Epidermal melanocyte (primary cell): ENCODE measurements around the gene SIK3.
"Not testable (repeated sequence)": the region's sequence is repeated elsewhere in the genome, so short reads cannot be mapped to it uniquely, and the experiment has no call there.

ENCODE experiments used
- DNase-seq: peaks from one replicate; pipeline ENCODE4 v3.0.0; 2011; ENCODE audit warnings: low spot score; ENCODE audit not compliant: insufficient read length

The SIK3 gene

GRCh38 chr11:116827461-116827860, 270.8 kb downstream of the SIK3 start:
- no peak for DNase-seq

DNA sequence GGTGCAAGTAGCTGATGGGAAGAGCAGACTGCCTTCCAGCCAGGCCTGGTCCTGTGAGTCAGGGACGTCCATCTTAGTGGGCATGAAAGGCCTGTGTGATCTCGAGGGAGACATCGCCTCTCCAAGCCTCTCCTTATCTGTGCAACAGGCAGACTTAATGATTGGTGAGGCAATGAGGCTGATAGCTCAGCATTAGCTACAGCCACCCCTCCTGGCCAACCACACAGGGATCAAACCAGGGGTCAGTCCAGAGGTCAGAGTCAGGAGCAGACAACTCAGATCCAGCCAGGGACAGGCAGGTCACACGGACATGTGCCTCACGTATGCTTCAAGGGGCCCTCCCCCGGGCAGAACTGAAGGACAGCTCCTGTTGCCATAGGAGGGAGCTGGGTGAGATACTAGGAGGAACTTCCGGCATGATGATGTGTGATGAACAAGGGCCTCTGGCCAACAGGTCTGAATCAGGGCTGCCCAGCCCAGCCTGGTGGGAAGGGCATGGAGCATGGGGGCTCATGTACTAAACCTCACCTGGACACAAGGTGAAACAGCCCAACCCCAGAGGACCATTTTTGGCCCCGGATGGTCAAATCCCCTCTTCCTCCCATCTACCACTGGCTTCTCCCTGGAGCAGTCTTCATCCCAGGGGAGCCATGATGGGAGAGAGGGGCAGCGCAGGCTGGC, 271.3 kb downstream of the SIK3 start:
- no peak for DNase-seq

- DNase-seq, result no peak
These were observed 272.1 kb downstream of the SIK3 start for GRCh38 chr11:116825854-116826750.

GRCh38 chr11:116825434-116825833, 272.8 kb downstream of the SIK3 start:
- DNase-seq, result no peak

DNA sequence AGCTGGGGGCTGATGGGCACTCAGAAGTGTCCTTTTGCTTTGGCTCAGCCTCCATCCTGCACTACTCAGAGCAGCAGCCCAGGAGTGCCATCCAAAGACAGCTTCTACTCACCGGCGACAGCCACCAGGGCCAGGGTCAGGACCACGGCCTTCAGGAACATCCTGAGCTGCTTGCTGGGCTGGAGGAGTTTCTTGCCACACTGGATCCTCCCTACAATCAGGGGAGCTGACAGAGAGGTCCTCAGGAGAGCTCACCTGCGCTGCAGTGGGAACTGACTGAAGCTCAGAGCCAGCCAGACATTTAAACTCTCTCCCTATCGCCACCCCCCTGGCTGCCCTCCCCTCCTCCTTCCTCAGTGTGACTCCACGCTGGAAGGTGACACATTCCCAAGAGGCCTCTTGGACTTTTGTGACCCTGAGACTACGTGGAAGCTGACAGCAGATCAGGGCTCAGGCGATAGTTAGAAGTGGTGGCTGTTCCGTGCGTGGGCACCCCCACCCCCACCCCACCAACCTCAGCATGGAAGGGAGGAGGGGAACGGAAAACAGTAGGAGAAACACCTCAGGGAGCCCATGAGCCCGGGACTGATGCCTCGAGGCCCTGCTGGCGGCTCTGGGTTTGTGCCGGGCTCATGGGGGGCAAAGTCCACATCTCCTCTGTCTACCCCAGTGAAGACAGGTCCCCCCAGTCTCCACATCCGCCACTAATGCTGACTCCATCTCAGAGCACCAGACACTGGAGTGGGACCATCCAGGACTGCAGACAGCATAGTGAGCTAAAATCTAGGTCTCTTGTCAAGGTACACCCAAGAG, 275.0 kb downstream of the SIK3 start, which contains the start of gene APOA4:
Gene APOA4, minus strand, starts transcription at position 274 of the 813 bp plus-strand sequence. Its CDS starts 113 bp downstream, at position 161.
- no peak for DNase-seq

DNA sequence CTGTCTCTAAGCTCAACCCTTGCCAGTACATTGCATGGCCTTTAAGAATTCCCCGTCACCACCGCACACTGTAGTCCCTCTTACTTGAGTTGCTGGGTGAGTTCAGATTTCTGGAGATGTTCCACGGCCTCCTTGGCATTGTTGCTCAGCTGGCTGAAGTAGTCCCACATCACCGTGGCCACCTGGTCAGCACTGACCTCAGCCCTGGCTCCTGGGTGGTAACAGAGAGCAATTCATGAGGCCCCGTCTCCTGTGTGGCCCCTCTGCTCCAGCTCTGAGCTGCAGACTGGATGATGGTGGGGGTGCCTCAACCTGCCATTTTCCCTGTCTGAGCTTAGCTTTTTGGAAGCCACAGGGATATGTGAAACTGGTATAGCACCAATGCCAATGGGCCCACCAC, 275.7 kb downstream of the SIK3 start:
- DNase-seq, result no peak

DNA sequence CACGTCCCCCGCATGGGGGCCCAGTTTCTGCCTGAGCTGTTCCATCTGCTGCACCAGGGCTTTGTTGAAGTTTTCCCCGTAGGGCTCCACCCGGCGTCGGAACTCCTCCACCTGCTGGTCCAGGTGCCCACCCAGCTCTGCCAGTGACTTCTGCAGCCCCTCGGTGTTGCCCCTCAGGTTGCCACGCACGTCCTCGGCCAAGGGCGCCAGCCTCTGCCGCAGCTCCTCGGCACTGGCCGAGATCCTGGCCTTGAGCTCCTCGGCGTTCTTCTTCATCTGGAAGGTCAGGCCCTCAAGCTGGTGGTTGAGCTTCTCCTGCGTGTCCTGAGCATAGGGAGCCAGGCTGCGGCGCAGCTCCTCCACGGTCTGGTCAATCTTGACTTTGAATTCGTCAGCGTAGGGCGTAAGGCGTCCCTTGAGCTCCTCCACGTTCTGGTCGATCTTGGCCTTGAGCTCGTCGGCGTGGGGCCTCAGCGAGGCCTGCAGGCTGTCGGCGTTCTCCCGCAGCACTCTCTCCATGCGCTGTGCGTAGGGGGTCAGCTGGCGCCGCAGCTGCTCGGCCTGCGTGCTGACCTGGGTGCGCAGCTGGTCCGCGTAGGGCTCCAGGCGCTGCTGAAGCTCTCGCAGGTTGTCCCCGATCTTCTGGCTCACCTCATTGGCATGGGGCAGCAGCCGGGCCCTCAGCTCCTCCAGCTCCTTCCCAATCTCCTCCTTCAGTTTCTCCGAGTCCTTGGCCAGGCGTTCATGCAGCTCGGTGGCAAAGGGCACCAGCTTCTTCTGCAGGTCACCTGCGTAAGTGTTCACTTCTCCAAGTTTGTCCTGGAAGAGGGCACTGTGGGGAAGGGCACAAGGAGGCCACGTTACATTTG, 276.9 kb downstream of the SIK3 start:
- no peak for DNase-seq

DNA sequence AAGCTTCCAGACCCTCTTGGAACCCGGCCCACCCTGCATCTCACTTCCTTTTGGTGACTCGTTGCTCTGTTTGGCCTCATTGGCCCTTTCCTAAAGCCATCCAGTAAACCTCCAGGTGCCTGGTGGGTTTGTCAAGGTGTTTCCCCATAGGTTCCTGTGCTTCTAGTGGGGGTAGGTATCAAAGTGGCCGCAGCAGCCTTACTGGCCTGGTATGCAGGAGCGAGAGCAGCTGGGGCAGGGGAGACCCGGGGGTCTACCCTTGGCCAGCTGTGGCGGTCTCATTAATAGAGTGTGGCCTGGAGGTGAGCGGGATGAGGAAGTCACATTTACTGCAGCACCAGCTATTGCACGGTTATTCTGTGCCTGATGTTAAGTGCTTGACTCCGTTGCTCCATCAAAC, 279.2 kb downstream of the SIK3 start:
- no peak for DNase-seq

DNA sequence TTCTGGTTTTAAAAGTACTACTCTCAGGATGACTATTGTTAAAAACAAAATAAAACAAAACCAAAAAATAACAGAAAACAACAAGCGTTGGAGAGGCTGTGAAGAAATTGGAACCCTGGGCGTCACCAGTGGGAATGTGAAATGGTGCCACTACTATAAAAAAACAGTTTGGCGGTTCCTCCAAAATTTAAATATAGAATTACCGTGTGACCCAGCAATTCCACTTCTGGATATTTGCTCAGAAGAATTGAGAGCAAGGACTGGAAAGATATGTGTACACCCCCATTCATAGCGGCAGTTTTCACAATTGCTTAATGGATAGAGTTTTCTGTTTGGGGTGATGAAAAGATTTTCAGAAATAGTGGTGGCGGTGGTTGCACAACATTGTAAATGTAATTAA, 283.7 kb downstream of the SIK3 start:
- DNase-seq, result no peak

DNA sequence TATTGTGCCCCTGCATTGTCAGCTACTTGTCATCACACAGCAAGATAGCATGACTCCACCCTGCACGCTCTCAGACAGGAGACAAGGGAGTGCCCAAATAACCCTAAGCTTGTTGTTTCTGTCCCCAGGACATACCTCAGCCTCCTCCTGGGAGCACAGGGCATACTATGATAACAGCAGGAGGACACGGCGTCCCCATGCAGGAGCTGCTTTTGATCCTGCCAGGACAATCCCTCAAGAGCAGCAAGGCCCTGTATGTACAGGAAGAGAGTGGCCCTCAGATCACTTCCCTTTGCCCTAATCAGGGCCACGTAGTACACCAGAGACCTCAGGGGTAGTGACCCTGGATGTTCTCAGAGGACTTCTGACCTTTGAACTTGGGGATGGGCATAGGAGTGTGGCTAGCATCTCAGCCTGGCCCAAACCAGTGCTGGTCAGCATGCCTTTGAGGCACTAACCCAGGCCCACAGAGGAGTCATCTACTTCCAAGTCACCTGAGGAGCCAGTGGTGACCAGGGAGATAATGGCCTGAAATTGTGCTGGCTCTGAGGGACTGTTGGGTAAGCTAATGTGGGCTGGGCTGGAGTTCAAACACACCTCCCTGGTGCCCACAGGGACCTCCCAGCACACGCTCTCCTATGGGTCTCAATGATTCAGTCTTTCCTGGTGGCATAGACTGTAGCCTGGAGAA, 284.3 kb downstream of the SIK3 start:
- DNase-seq, result no peak

DNA sequence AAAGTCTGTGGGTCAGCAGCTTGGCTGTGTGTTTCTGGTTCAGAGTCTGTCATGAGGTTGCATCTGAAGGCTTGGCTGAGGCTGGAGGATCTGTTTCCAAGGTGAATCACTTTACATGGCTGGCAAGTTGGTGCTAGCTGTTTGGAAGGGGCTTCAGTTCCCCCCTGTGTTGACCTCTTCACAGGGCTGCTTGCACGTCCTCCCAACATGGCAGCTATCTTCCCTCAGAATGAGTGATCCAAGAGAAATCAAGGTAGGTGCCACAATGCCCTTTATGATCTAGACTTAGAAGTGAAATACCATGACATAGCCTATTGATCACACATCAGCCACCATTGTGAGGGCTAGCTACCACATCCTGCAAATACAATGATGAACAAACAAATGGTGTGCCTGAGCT, 285.1 kb downstream of the SIK3 start:
- no peak for DNase-seq

DNA sequence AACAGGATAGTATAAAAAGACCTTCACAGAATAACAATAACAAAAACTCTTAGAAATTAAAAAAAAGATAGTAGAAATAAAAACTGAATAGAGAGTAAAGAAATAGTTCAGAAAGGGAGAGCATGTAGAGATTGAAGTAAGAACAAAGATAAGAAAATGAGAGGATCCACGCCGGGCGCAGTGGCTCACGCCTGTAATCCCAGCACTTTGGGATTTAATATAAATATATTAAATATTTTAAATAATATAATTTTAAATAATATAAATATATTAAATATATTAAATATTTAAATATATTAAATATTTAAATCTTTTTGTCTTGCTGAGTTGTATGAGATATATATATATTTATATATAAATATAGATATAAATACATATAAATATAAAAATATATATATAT, 286.1 kb downstream of the SIK3 start:
- DNase-seq, result no peak

DNA sequence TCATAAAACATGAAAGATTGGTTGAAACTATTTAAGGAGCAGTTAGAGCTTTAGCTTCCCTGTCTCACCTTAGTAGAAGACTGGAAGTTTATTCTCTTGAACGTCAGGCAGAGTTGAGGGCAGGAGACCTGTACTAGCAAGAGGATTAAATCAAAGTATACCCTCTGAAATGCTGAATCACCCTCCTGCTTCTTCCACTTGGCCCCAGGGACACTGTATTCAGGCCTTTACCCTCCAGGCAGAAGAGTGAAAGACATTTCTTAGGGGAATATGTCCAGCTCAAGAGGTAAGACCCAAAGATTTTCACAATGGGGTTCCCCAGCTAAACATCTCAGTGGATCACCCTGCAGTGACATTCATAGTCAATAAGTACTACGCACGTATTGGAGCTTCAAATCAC, 287.0 kb downstream of the SIK3 start:
- no peak for DNase-seq

- DNase-seq, result no peak
These were observed 289.7 kb downstream of the SIK3 start for GRCh38 chr11:116808262-116809175.

DNA sequence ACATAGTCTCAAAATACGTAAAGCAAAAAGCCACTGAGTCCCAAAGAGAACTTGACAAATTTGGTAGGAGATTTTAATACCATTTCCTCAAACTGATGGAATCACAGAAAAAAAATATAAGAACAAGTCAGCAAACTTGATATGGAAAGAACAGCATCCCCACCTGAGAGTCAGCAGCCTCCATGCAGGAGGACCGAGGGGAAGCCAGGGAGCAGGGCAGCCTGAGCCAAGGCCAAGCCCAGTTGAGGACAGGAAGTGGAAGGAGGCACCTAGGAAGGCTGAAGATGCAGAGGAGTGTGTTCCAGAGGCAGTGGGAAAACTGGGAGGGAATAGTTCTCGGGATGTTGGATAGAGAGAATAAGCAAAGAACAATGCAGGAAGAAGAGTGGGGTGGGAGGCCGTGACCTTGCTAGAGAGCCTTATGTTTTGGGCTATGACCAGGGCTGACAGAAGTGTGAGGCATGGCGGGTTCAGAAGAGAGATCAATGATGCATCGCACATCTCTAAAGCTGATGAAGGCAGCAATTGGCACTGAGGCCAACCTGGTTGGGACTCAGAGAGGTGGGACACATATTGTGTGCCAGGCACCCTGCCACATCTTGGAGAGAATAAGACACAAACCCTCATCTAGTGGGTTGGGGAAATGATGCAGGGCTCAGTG, 290.5 kb downstream of the SIK3 start:
- no peak for DNase-seq

- no peak for DNase-seq
These were observed 294.2 kb downstream of the SIK3 start for GRCh38 chr11:116804001-116804400.

- DNase-seq, result not testable (repeated sequence)
These were observed 296.6 kb downstream of the SIK3 start for GRCh38 chr11:116801662-116802061.

DNA sequence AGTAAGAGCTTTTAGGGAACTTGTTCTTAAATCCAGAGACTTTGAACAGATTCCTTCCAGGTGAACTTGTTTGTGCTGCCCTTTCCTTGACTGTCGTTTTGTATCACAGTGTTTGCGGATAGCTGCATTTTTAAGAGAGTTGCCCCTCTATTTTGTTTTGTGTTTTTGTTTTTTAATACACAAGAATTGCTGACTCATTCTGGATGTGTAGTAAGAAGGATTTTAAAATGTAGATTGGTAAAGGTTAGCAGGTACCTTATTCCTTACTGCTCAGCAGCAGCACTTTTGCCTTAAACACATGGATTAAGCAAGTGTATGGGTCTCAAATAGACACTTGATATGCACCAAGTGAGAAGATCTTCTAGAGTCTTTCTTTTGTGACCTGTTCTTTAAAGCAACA, 297.6 kb downstream of the SIK3 start:
- no peak for DNase-seq

GRCh38 chr11:116798368-116798767, 299.9 kb downstream of the SIK3 start:
- no peak for DNase-seq
